Endothelial cell of umbilical vein (primary cell): ENCODE results near the gene LGI1. TPM values are rescaled to one million over a fixed set of nuclear protein-coding genes. Genes with fewer than 3 reads are reported as not detected.

Source experiments
- BruUV-seq: library from RNA; stranded (reverse); fragments of 400-500 nt; replicated peaks from 2 replicates; lab custom pipeline; 2021; lab: Mats Ljungman, UMichigan
- CTCF ChIA-PET: fragments of 300-600, 350-600 bp; sonication (Branson Sonifier 250); formaldehyde crosslinking; loops from one replicate; lab custom pipeline; 2021; ENCODE audit warnings: antibody characterized with exemption, inconsistent platforms; lab: Charles Lee
- POLR2A ChIA-PET: fragments of 300-600, 350-600 bp; sonication (Branson Sonifier 250); formaldehyde crosslinking; loops from one replicate; lab custom pipeline; 2021; ENCODE audit warnings: antibody characterized with exemption, inconsistent platforms; lab: Charles Lee
- DNase-seq: peaks from one replicate; pipeline ENCODE4 v3.0.0-alpha.2; 2011; ENCODE audit warnings: low read depth, low spot score
- FAIRE-seq: peaks from 2 replicates; lab custom pipeline; 2011; peaks lifted over from hg19 to GRCh38; lab: Jason Lieb, UNC
- H2AFZ ChIP-seq: 2 replicates; pipeline ENCODE4 v1.6.0; 2012; ENCODE audit warnings: low read depth, low read length, control low read depth, inconsistent platforms
- H3K27ac ChIP-seq: 2 replicates; pipeline ENCODE4 v1.5.1; 2011; ENCODE audit warnings: low read depth, mild to moderate bottlenecking, control low read depth, low read length, moderate library complexity; ENCODE audit not compliant: insufficient read depth
- H3K27me3 ChIP-seq, 2 experiments: 2 replicates each; pipeline versions ENCODE4 v1.6.0 to v1.6.1; 2011; ENCODE audit warnings: low read length in 2 of 2, mixed read lengths in 1 of 2; ENCODE audit not compliant: control insufficient read depth in 2 of 2, insufficient read depth in 2 of 2
- H3K36me3 ChIP-seq, 2 experiments: 2 replicates in 1 of 2; 3 replicates in 1 of 2; pipeline ENCODE4 v1.5.1; 2011; ENCODE audit warnings: low read length in 2 of 2, mild to moderate bottlenecking in 1 of 2, moderate library complexity in 1 of 2; ENCODE audit not compliant: control insufficient read depth in 2 of 2, insufficient read depth in 2 of 2; ENCODE audit errors: extremely low read depth in 1 of 2
- H3K4me1 ChIP-seq: 3 replicates; pipeline ENCODE4 v1.5.1; 2011; ENCODE audit warnings: mild to moderate bottlenecking, low read length; ENCODE audit not compliant: control insufficient read depth, insufficient read depth; ENCODE audit errors: extremely low read depth
- H3K4me2 ChIP-seq: 2 replicates; pipeline ENCODE4 v1.6.1; 2011; ENCODE audit warnings: low read length, control low read depth, mixed read lengths; ENCODE audit not compliant: insufficient read depth
- H3K4me3 ChIP-seq, 3 experiments: fragments of 200-600 bp in 1 of 3; sonication (generic), shearing (Covaris generic) in 1 of 3; replicated peaks in 1 of 3; 2 replicates each; pipeline ENCODE4 v1.5.1; 2011 to 2016; ENCODE audit warnings: control low read depth in 3 of 3, low read length in 3 of 3, mild to moderate bottlenecking in 2 of 3, inconsistent platforms in 1 of 3, low read depth in 1 of 3, moderate library complexity in 1 of 3; ENCODE audit not compliant: insufficient read depth in 1 of 3
- H3K79me2 ChIP-seq: 2 replicates; pipeline ENCODE4 v1.6.0; 2012; ENCODE audit warnings: low read length, inconsistent platforms; ENCODE audit not compliant: control insufficient read depth, insufficient read depth
- H3K9ac ChIP-seq: replicated peaks from 2 replicates; pipeline ENCODE3; 2011; ENCODE audit warnings: low read length, control low read depth; ENCODE audit not compliant: insufficient read depth; ENCODE audit errors: extremely low read depth
- H3K9me1 ChIP-seq: replicated peaks from 3 replicates; pipeline ENCODE4 v1.6.0; 2011; ENCODE audit warnings: mild to moderate bottlenecking, low read length; ENCODE audit not compliant: control insufficient read depth, insufficient read depth; ENCODE audit errors: extremely low read depth
- H3K9me3 ChIP-seq: replicated peaks from 2 replicates; pipeline ENCODE4 v1.5.1; 2012; ENCODE audit warnings: low read length, inconsistent platforms; ENCODE audit not compliant: control insufficient read depth, insufficient read depth
- H4K20me1 ChIP-seq: replicated peaks from 2 replicates; pipeline ENCODE3; 2011; ENCODE audit warnings: mild to moderate bottlenecking, low read length; ENCODE audit not compliant: control insufficient read depth, insufficient read depth; ENCODE audit errors: extremely low read depth
- EZH2 ChIP-seq: IDR thresholded peaks from 2 replicates; pipeline ENCODE4 v1.6.1; 2012; ENCODE audit warnings: borderline replicate concordance, low read depth, mild to moderate bottlenecking, moderate library complexity, low read length, inconsistent platforms; ENCODE audit not compliant: severe bottlenecking
- FOS ChIP-seq: IDR thresholded peaks from 2 replicates; pipeline ENCODE4 v1.6.1; 2011; ENCODE audit warnings: mild to moderate bottlenecking, low read length, moderate library complexity, borderline replicate concordance; ENCODE audit not compliant: insufficient read depth
- GATA2 ChIP-seq: IDR thresholded peaks from 2 replicates; pipeline ENCODE4 v1.7.0; 2011; ENCODE audit warnings: low read depth, mild to moderate bottlenecking, moderate library complexity, mixed read lengths, low read length; ENCODE audit not compliant: insufficient read length, insufficient read depth
- JUN ChIP-seq: IDR thresholded peaks from 2 replicates; pipeline ENCODE4 v1.6.1; 2011; ENCODE audit warnings: borderline replicate concordance, low read depth; ENCODE audit not compliant: insufficient read length, insufficient read depth
- MYC ChIP-seq: IDR thresholded peaks from one replicate; pipeline ENCODE4 v1.6.1; 2011; ENCODE audit warnings: mild to moderate bottlenecking, low read depth, low read length
- POLR2A ChIP-seq: IDR thresholded peaks from 2 replicates; pipeline ENCODE4 v1.6.1; 2012; ENCODE audit warnings: low read depth, mild to moderate bottlenecking, control low read depth, low read length
- POLR2AphosphoS5 ChIP-seq: IDR thresholded peaks from 2 replicates; pipeline ENCODE4 v1.6.1; 2012; ENCODE audit warnings: low read depth, mild to moderate bottlenecking, control low read depth, low read length, moderate library complexity; ENCODE audit not compliant: insufficient read depth
- dilution Hi-C: fragments of 300-500 bp; cut with MboI; formaldehyde crosslinking; loops from one replicate; pipeline ENCODE4 v1.15.0; 2019; ENCODE audit warnings: low sequenced_read_pairs; ENCODE audit not compliant: extremely low pct_ligation_motif_present
- intact Hi-C: fragments of 100-400 bp; cut with micrococcal nuclease; formaldehyde crosslinking; loops from one replicate; pipeline ENCODE4 v1.10.0; 2022
- polyA plus RNA-seq, 4 experiments: library from polyadenylated mRNA; depleted of rRNA in 3 of 4; stranded (reverse) in 3 of 4; unstranded in 1 of 4; fragments of >200 nt; gene quantifications; 2 replicates each; pipeline versions ENCODE4 v1.2.1 to v1.2.3, GENCODE V29; 2011 to 2012; ENCODE audit warnings: missing spikeins in 1 of 4
- total RNA-seq: library from RNA; stranded (reverse); gene quantifications from 2 replicates; pipeline ENCODE4 v1.2.3, GENCODE V29; 2021
- TF ChIP-seq, protein P1 (sequence below), 2 donors: IDR thresholded peaks; 1 replicate in 1 of 2; 2 replicates in 1 of 2; pipeline ENCODE4 v1.5.1; 2011; ENCODE audit warnings: low read length in 2 of 2, mild to moderate bottlenecking in 2 of 2, moderate library complexity in 2 of 2, control low read depth in 1 of 2, inconsistent platforms in 1 of 2, low read depth in 1 of 2; ENCODE audit not compliant: insufficient read depth in 1 of 2; ENCODE audit errors: extremely low read depth in 1 of 2
- TF ChIP-seq, protein P2 (sequence below): IDR thresholded peaks from 2 replicates; pipeline ENCODE4 v1.6.1; 2011; ENCODE audit not compliant: insufficient read depth, insufficient read length

LGI1 gene
- total and polyA plus RNA-seq, 2 donors (not counting 3 experiments of a cell fraction or from before 2014, with no cell fraction given): not detected

DNA sequence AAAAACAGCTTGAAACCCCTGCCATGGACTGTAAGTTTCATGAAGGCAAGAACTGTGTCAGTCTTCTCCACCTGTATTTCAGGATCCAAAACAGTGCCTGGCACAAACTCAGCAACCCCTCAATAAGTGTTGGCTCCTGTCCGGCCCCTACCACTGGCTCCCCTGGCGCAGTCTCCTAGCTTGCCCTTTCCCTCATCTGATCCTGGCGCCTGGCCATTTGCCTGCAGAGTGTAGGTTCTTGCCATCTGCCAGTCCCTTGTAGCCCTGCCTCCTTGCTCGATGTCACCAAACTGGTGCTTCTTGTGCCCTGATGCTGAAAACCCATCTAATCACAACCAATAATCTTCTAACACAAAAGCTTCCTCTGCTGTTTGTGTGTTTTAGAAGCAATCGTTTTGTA is 60.4 kb downstream of the LGI1 start:
- intact Hi-C loops (loop anchor here (10.0 kb wide), 1 partner anchor 627 kb away; no protein-coding TSS in a partner anchor), dilution Hi-C loops (no loop called here)
- Histone ChIP-seq H3K36me3 (no peaks in the 10 kb centered on the region), H3K4me1 (no peaks in the 10 kb centered on the region), H2AFZ (no peak overlapping the region), H3K27ac (no peak overlapping the region), H3K9ac (no peak overlapping the region), H3K79me2 (no peaks in the 10 kb centered on the region), H3K9me3 (no peaks in the 10 kb centered on the region), H3K9me1 (no peaks in the 10 kb centered on the region), H3K4me3 (no peak overlapping the region), H3K27me3 (peaks cover 22 to 24% of the 10 kb centered on the region in 2 experiments), H3K4me2 (no peak overlapping the region), H4K20me1 (no peaks in the 10 kb centered on the region)
- BruUV-seq: no TSS peak
- ChIA-PET POLR2A (no interaction called here), CTCF (interaction anchor here (1.2 kb wide), 1 partner anchor 41 kb away, joined by 6 read pairs; no protein-coding TSS in a partner anchor)
- DNase-seq: no peak
- TF ChIP-seq JUN (no peak), EZH2 (no peak), POLR2AphosphoS5 (no peak), POLR2A (no peak), FOS (no peak), MYC (no peak), GATA2 (no peak)
- TF ChIP-seq, protein P1, sequence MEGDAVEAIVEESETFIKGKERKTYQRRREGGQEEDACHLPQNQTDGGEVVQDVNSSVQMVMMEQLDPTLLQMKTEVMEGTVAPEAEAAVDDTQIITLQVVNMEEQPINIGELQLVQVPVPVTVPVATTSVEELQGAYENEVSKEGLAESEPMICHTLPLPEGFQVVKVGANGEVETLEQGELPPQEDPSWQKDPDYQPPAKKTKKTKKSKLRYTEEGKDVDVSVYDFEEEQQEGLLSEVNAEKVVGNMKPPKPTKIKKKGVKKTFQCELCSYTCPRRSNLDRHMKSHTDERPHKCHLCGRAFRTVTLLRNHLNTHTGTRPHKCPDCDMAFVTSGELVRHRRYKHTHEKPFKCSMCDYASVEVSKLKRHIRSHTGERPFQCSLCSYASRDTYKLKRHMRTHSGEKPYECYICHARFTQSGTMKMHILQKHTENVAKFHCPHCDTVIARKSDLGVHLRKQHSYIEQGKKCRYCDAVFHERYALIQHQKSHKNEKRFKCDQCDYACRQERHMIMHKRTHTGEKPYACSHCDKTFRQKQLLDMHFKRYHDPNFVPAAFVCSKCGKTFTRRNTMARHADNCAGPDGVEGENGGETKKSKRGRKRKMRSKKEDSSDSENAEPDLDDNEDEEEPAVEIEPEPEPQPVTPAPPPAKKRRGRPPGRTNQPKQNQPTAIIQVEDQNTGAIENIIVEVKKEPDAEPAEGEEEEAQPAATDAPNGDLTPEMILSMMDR (IDR thresholded peaks at IDR 0.05; ENCODE audit: extremely low read depth in 1 of 2, insufficient read depth in 1 of 2, low read depth in 1 of 2, low read length in 2 of 2): no peak
- TF ChIP-seq, protein P2, sequence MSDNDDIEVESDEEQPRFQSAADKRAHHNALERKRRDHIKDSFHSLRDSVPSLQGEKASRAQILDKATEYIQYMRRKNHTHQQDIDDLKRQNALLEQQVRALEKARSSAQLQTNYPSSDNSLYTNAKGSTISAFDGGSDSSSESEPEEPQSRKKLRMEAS: no peak
- FAIRE-seq: no peak
